ENCODE measurements around the gene ZNF579. TPM values are rescaled to one million over a fixed set of nuclear protein-coding genes. Genes with fewer than 3 reads are reported as not detected.
A peak's percentile ranks its signal among the peaks of the same experiment; 100 is the strongest.

ZNF579 gene
- total and polyA plus RNA-seq, 7 experiments from 2014 or later = 0.50 to 11.0 (median 6.1) TPM

DNA sequence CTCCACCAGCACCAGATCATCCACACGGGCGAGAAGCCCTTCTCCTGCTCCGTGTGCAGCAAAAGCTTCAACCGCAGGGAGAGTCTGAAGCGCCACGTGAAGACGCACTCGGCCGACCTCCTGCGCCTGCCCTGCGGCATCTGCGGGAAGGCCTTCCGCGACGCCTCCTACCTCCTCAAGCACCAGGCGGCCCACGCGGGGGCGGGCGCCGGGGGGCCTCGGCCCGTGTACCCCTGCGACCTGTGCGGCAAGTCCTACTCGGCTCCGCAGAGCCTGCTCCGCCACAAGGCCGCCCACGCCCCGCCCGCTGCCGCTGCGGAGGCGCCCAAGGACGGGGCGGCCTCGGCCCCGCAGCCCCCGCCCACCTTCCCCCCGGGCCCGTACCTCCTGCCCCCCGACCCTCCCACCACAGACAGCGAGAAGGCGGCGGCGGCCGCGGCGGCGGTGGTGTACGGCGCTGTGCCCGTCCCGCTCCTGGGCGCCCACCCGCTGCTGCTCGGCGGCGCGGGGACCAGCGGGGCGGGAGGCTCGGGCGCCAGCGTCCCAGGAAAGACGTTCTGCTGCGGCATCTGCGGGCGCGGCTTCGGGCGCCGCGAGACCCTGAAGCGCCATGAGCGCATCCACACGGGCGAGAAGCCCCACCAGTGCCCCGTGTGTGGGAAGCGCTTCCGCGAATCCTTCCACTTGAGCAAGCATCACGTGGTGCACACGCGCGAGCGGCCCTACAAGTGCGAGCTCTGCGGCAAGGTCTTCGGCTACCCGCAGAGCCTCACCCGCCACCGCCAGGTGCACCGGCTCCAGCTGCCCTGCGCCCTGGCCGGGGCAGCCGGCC, 34.3 kb upstream of the ZNF579 start:
- no peak overlapping the region for H3K27ac ChIP-seq (ENCODE audit: low read depth, low read length)
- Mint-ChIP-seq H3K27ac (no peak overlapping the region), H3K36me3 (peaks cover 0 to 13% (median 1%) of the 10 kb centered on the region in 5 donors), H3K4me1 (peaks cover 12 to 33% (median 27%) of the 10 kb centered on the region in 7 donors), H3K9me3 (no peaks in the 10 kb centered on the region), H3K4me3 (no peak overlapping the region), H3K27me3 (no peaks in the 10 kb centered on the region)
- no peak for DNase-seq
- no peaks in the 10 kb centered on the region for H3K4me1 ChIP-seq (ENCODE audit: control insufficient read depth in 2 of 2, insufficient read depth in 2 of 2, low read length in 2 of 2)
- ATAC-seq = no peak
- H3K27me3 ChIP-seq (ENCODE audit: control insufficient read depth in 2 of 2, insufficient read depth in 2 of 2, low read length in 2 of 2) = no peaks in the 10 kb centered on the region
- CTCF ChIA-PET = no interaction called here
- no peaks in the 10 kb centered on the region for H3K9me3 ChIP-seq (ENCODE audit: control insufficient read depth in 2 of 3, low read length in 3 of 3)
- H3K4me3 ChIP-seq (ENCODE audit: low read length) = no peak overlapping the region
- POLR2A ChIA-PET = no interaction called here
- intact Hi-C loops (cut with micrococcal nuclease) = no loop called here
- H3K36me3 ChIP-seq (ENCODE audit: control insufficient read depth in 2 of 3, insufficient read depth in 3 of 3, low read length in 3 of 3) = peaks cover 0 to 48% (median 7%) of the 10 kb centered on the region in 3 experiments

GRCh38 chr19:55613930-55614710, 33.5 kb upstream of the ZNF579 start:
- DNase-seq = no peak
- peaks cover 0 to 19% (median 6%) of the 10 kb centered on the region in 5 donors for H3K36me3 Mint-ChIP-seq
- intact Hi-C loops (cut with micrococcal nuclease) = no loop called here
- peaks cover 14 to 35% (median 28%) of the 10 kb centered on the region in 7 donors for H3K4me1 Mint-ChIP-seq
- POLR2A ChIA-PET = no interaction called here
- no peak overlapping the region for H3K27ac Mint-ChIP-seq
- no peak for ATAC-seq
- no peak overlapping the region for H3K4me3 ChIP-seq (ENCODE audit: low read length)
- no peaks in the 10 kb centered on the region for H3K9me3 ChIP-seq (ENCODE audit: control insufficient read depth in 2 of 3, low read length in 3 of 3)
- H3K36me3 ChIP-seq (ENCODE audit: control insufficient read depth in 2 of 3, insufficient read depth in 3 of 3, low read length in 3 of 3) = peaks cover 0 to 56% (median 7%) of the 10 kb centered on the region in 3 experiments
- no peaks in the 10 kb centered on the region for H3K27me3 Mint-ChIP-seq
- no peak overlapping the region for H3K4me3 Mint-ChIP-seq
- no peak overlapping the region for H3K27ac ChIP-seq (ENCODE audit: low read depth, low read length)
- H3K4me1 ChIP-seq (ENCODE audit: control insufficient read depth in 2 of 2, insufficient read depth in 2 of 2, low read length in 2 of 2) = no peaks in the 10 kb centered on the region
- H3K27me3 ChIP-seq (ENCODE audit: control insufficient read depth in 2 of 2, insufficient read depth in 2 of 2, low read length in 2 of 2) = no peaks in the 10 kb centered on the region
- CTCF ChIA-PET = no interaction called here
- H3K9me3 Mint-ChIP-seq = no peaks in the 10 kb centered on the region

- H3K27ac ChIP-seq (ENCODE audit: low read depth, low read length) = no peak overlapping the region
- H3K36me3 ChIP-seq (ENCODE audit: control insufficient read depth in 2 of 3, insufficient read depth in 3 of 3, low read length in 3 of 3) = peaks cover 0 to 61% (median 7%) of the 10 kb centered on the region in 3 experiments
- H3K4me3 ChIP-seq (ENCODE audit: low read length) = no peak overlapping the region
- H3K27me3 ChIP-seq (ENCODE audit: control insufficient read depth in 2 of 2, insufficient read depth in 2 of 2, low read length in 2 of 2) = no peaks in the 10 kb centered on the region
- no peaks in the 10 kb centered on the region for H3K9me3 ChIP-seq (ENCODE audit: control insufficient read depth in 2 of 3, low read length in 3 of 3)
- peaks cover 0 to 23% (median 6%) of the 10 kb centered on the region in 5 donors for H3K36me3 Mint-ChIP-seq
- H3K4me1 Mint-ChIP-seq = peaks cover 18 to 38% (median 33%) of the 10 kb centered on the region in 7 donors
- DNase-seq = no peak
- no peak overlapping the region for H3K4me3 Mint-ChIP-seq
- ChIA-PET POLR2A (no interaction called here), CTCF (no interaction called here)
- no peak for ATAC-seq
- H3K9me3 Mint-ChIP-seq = no peaks in the 10 kb centered on the region
- no peaks in the 10 kb centered on the region for H3K4me1 ChIP-seq (ENCODE audit: control insufficient read depth in 2 of 2, insufficient read depth in 2 of 2, low read length in 2 of 2)
- intact Hi-C loops (cut with micrococcal nuclease) = no loop called here
- H3K27me3 Mint-ChIP-seq = no peaks in the 10 kb centered on the region
- peak overlapping the region in 1 of 9 donors; percentile 65 for H3K27ac Mint-ChIP-seq
Measured at GRCh38 chr19:55613396-55613795, 32.7 kb upstream of the ZNF579 start.

- H3K27ac ChIP-seq (ENCODE audit: low read depth, low read length) = no peak overlapping the region
- peaks cover 24 to 50% (median 42%) of the 10 kb centered on the region in 7 donors for H3K4me1 Mint-ChIP-seq
- no peaks in the 10 kb centered on the region for H3K9me3 Mint-ChIP-seq
- no peak overlapping the region for H3K4me3 Mint-ChIP-seq
- peaks cover 0 to 25% (median 8%) of the 10 kb centered on the region in 5 donors for H3K36me3 Mint-ChIP-seq
- no peak overlapping the region for H3K4me3 ChIP-seq (ENCODE audit: low read length)
- intact Hi-C loops (cut with micrococcal nuclease) = no loop called here
- H3K27me3 Mint-ChIP-seq = no peaks in the 10 kb centered on the region
- peak overlapping the region in 6 of 9 donors; percentile 11 to 62 (median 27) for H3K27ac Mint-ChIP-seq
- no peaks in the 10 kb centered on the region for H3K27me3 ChIP-seq (ENCODE audit: control insufficient read depth in 2 of 2, insufficient read depth in 2 of 2, low read length in 2 of 2)
- H3K4me1 ChIP-seq (ENCODE audit: control insufficient read depth in 2 of 2, insufficient read depth in 2 of 2, low read length in 2 of 2) = no peaks in the 10 kb centered on the region
- ATAC-seq (peak; percentile 46), DNase-seq (no peak)
- H3K36me3 ChIP-seq (ENCODE audit: control insufficient read depth in 2 of 3, insufficient read depth in 3 of 3, low read length in 3 of 3) = peaks cover 0 to 55% (median 3%) of the 10 kb centered on the region in 3 experiments
- H3K9me3 ChIP-seq (ENCODE audit: control insufficient read depth in 2 of 3, low read length in 3 of 3) = no peaks in the 10 kb centered on the region
- ChIA-PET CTCF (no interaction called here), POLR2A (interaction anchor here (0.7 kb wide), 1 partner anchor 12 kb away, joined by 3 read pairs; the partner anchor contains the start of gene ZNF524)
Measured at GRCh38 chr19:55611983-55612645, 31.5 kb upstream of the ZNF579 start.

GRCh38 chr19:55611300-55611982, 30.8 kb upstream of the ZNF579 start:
- Mint-ChIP-seq H3K4me1 (peaks cover 31 to 56% (median 49%) of the 10 kb centered on the region in 7 donors), H3K4me3 (no peak overlapping the region), H3K36me3 (peaks cover 0 to 29% (median 8%) of the 10 kb centered on the region in 5 donors), H3K9me3 (no peaks in the 10 kb centered on the region), H3K27me3 (no peaks in the 10 kb centered on the region), H3K27ac (peak overlapping the region in 6 of 9 donors; percentile 10 to 62 (median 30))
- H3K36me3 ChIP-seq (ENCODE audit: control insufficient read depth in 2 of 3, insufficient read depth in 3 of 3, low read length in 3 of 3) = peaks cover 0 to 50% (median 3%) of the 10 kb centered on the region in 3 experiments
- no peak for DNase-seq
- no peak overlapping the region for H3K27ac ChIP-seq (ENCODE audit: low read depth, low read length)
- ATAC-seq = no peak
- H3K9me3 ChIP-seq (ENCODE audit: control insufficient read depth in 2 of 3, low read length in 3 of 3) = no peaks in the 10 kb centered on the region
- H3K4me1 ChIP-seq (ENCODE audit: control insufficient read depth in 2 of 2, insufficient read depth in 2 of 2, low read length in 2 of 2) = peaks cover 5 to 6% of the 10 kb centered on the region in 2 donors
- intact Hi-C loops (cut with micrococcal nuclease) = no loop called here
- CTCF ChIA-PET = no interaction called here
- POLR2A ChIA-PET = interaction anchor here (0.7 kb wide), 1 partner anchor 12 kb away, joined by 3 read pairs; the partner anchor contains the start of gene ZNF524
- no peak overlapping the region for H3K4me3 ChIP-seq (ENCODE audit: low read length)
- no peaks in the 10 kb centered on the region for H3K27me3 ChIP-seq (ENCODE audit: control insufficient read depth in 2 of 2, insufficient read depth in 2 of 2, low read length in 2 of 2)

GRCh38 chr19:55609326-55609725, 28.7 kb upstream of the ZNF579 start:
- Mint-ChIP-seq H3K27ac (peak overlapping the region in 5 of 9 donors; percentile 9 to 59 (median 31)), H3K4me1 (peaks cover 44 to 70% (median 63%) of the 10 kb centered on the region in 7 donors)
- POLR2A ChIA-PET = interaction anchor here (6.9 kb wide), 1 partner anchor 16 kb away, joined by 76 read pairs; the partner anchor contains the start of gene ZNF784

More at GRCh38 chr19:55609326-55609725, 28.7 kb upstream of the ZNF579 start:
- Histone ChIP-seq H3K9me3 (ENCODE audit: control insufficient read depth in 2 of 3, low read length in 3 of 3) (no peaks in the 10 kb centered on the region), H3K4me1 (ENCODE audit: control insufficient read depth in 2 of 2, insufficient read depth in 2 of 2, low read length in 2 of 2) (peaks cover 7 to 12% of the 10 kb centered on the region in 2 donors), H3K27ac (ENCODE audit: low read depth, low read length) (no peak overlapping the region), H3K4me3 (ENCODE audit: low read length) (no peak overlapping the region), H3K36me3 (ENCODE audit: control insufficient read depth in 2 of 3, insufficient read depth in 3 of 3, low read length in 3 of 3) (peaks cover 0 to 35% (median 3%) of the 10 kb centered on the region in 3 experiments), H3K27me3 (ENCODE audit: control insufficient read depth in 2 of 2, insufficient read depth in 2 of 2, low read length in 2 of 2) (no peaks in the 10 kb centered on the region)
- H3K27me3 Mint-ChIP-seq = peaks cover 0 to 3% (median 0%) of the 10 kb centered on the region in 5 donors
- intact Hi-C loops (cut with micrococcal nuclease) = loop anchor here in 1 of 2 donors (5.0 kb wide), 1 partner anchor 1147 kb away; the partner anchor contains the start of gene LENG9
- H3K36me3 Mint-ChIP-seq = peaks cover 0 to 29% (median 8%) of the 10 kb centered on the region in 5 donors
- H3K4me3 Mint-ChIP-seq = no peak overlapping the region
- CTCF ChIA-PET = interaction anchor here (0.8 kb wide), 1 partner anchor 24 kb away, joined by 4 read pairs; no protein-coding TSS in a partner anchor
- no peak for ATAC-seq
- no peaks in the 10 kb centered on the region for H3K9me3 Mint-ChIP-seq
- no peak for DNase-seq
